HG03280 (cell line): ENCODE measurements around the gene TRMT2A.

Experiments used
- ATAC-seq: cut with Tn5 transposase; IDR thresholded peaks from one replicate; pipeline ENCODE4 v1.9.1; 2021; ENCODE audit warnings: mild to moderate bottlenecking, moderate library complexity; ENCODE audit not compliant: unreplicated experiment

TRMT2A gene

DNA sequence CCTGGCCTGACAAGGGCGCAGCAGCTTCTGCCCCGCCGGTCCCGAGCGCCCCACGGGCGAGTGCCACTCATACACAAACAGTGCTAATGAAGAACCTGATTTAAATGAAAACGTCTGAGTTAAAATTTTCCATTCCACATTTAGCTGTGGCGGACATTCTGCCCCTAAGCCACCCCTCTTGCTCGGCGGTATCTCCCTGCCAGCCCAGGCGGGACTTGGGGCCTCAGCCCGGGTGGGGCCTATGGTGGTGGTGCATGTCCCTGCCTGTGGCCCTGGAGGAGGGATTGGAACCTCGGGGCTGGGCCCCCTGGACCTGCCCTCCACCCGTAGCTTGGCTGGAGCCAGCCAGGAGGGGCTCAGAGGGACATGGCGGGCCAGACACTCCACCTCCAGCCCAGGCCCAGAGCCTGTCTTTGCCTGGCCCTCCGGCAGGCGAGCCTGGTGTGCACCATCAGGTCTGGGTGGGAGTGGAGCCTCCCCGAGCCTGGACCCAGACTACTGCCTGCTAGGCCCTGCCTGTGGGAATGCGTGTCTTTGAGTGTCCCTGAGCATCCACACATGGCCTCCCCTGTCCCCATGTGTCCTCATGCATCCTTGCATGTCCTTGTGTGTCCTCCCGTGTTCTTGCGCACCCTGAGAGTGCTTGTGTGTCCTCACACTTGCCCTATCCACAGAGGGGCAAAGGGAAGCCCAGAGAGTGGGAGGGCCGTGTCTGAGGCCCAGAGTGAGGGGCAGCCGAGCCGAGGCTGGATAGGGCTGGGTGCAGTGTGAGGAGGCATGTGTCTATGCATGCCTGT lies 19.0 kb upstream of the TRMT2A start:
- ATAC-seq = no peak

DNA sequence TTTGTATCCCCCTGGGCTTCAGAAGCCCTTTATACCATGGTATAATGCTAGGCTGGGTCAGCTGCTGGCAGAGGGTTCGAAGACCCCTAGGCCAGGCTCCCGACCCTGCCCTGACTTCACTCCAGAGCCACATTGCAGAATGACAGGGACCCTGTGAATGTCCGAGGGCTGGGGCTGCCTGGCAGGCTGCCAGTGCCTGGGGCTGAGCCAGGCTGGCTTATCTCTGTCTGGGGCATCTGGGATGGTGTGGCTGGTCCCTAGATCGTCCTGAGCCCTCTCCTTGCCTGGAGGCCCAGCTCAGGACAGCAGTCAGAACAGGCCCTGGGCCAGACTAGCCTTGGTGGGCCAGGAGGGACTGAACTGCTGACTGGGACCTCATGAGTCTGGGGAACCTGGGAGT lies 18.2 kb upstream of the TRMT2A start:
- ATAC-seq = no peak

DNA sequence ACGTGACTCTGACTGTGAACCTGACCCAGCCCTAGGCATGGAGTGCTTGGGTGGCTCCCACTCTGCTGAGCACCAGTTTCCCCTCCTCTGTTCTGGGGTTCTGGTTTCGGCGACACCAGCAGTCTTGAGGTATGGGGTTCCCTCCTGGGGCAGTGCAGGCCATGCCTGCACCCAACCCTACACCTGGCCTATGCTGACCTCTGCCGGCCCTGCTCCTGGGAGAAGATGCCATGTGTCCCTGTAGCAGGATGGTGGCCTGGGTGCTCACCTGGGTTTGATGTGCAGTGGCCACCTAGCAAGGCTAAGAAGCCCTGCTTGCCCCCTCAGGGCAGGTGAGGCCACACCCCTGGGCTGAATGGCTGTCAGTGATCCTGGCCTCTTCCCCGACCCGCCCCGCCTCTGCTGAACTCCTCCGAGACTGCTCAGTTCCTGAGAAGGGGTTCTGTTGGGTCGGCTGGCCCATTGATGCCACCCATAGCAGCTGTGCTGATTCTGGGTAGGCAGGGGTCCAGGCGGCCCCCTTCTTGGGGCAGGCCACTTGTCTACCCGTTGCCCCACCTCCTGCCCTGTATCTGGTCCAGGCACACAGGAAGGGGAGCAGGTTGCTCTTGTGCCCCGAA lies 17.0 kb upstream of the TRMT2A start:
- no peak for ATAC-seq

DNA sequence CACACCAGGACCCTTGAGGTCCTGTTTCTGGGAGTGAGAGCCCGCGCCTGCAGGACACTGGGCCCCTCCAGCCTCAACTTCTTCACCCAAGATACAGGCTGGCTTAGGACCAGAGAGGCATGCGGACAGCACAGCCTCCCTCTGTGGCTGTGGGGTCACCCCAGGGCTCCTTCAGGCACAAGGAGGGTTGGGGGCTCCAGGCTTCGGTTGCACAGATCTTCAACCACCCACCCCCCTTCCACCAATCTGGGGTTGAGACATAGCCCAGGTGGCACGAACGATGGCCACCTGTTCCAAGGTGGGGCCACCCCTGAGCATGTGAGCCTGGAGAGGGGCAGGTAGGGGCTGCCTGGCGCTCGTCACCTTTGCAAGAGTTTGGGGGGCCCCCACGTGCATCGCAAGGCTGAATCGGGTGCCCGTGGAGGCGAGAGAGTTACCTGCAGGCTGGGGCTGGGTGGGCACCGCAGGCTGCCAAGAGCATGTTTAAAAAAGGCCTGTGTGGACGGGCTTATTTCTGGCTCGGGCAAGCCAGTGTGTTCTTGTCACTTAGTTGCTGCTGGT lies 15.7 kb upstream of the TRMT2A start:
- no peak for ATAC-seq

DNA sequence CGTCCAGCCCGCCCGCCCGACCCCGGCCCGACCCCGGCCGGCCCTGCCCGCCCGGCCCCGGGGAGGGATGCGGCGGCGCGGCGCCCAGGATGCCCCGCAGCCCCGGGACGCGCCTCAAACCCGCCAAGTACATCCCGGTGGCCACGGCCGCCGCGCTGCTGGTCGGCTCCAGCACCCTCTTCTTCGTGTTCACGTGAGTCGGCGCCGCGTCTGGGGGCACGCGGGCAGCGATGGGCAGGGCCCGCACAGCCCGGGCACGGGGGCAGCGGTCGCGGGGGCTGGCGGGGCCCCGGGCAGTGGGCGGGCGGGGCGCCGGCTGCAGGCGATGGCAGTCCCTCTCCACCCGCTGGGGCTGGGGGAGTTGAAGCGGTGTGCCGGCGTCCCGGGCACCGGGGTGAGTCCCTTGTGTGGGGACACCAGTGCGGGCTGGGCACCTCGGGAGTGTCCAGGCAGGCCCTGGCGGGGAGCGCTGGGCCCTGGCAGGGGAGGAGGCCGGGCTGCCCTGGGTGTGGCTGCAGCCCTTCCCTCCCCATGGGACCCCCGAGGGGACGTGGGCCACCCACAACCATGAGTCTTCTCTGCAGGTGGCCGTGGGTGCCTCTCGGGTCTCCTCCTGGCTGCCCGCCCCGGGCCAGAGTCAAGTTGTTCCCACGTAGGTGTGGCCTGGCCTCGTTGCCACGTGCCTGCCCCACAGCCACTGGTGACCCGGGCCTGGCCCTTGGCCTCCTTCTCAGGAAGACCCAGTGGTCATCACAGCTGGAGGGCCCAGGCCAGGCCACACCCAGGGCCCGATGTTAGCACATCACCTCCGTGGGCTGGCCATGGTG lies 15.0 kb upstream of the TRMT2A start:
- peak; percentile 16 for ATAC-seq

DNA sequence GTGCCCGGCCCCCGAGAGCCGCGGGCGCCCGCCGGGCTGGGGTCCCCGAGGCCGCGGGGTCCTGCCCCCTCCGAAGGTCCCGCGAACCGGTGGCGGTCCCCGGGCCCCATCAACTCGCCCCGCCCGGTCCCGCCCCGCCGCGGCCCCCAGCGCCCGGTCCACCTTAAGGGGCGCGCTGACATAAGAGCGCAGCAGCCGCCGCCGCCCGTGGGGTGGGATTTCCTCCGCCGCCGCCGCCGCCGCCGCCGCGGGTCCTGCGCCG lies 14.5 kb upstream of the TRMT2A start, which contains the start of gene ZDHHC8:
Gene ZDHHC8 (plus strand): TSS at position 208 of the 262 bp plus-strand sequence. CDS start 144 bp downstream, outside the sequence.
- ATAC-seq = peak; percentile 49

DNA sequence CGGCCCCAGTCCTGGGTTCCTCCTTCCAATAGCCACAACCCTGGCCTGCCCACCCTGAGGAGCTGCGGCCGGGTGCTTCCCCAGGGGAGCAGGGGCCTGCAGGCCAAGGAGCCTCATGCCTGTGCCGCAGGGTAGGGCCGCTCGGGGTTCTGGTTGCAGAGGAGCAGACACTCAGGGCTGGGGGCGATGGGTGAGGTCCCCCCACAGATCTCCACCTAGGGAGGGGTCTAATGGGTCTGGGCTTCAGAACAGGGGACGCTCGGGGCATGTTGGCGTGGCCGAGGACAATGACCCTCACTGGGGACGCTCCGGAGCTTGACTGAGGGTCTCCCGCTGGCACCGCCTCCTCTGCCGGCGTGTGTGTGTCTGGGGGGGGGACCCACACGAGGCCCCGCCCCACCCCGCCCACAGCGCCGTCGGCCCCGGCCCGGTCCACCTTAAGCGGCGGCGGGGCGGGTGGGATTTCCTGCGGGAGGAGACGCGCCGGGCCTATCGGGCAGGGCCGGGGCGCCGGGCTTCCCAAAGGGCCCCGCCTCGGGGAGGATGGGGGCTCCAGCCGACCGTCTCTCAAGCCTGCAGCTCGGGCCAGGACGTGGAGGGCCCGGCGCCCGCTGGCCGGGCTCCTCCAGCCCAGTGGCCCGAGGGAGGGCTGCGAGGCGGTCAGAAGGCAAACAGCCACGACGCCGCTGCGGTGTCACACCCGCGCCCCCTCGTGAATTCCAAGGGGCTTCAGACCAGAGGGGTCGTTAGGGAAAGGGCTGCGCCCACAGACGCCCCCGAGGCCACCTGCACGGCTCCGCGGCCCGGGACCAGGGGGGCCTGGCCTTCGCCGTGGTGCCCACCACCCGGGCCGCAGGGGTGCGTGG lies 13.9 kb upstream of the TRMT2A start:
- ATAC-seq = peak; percentile 47

DNA sequence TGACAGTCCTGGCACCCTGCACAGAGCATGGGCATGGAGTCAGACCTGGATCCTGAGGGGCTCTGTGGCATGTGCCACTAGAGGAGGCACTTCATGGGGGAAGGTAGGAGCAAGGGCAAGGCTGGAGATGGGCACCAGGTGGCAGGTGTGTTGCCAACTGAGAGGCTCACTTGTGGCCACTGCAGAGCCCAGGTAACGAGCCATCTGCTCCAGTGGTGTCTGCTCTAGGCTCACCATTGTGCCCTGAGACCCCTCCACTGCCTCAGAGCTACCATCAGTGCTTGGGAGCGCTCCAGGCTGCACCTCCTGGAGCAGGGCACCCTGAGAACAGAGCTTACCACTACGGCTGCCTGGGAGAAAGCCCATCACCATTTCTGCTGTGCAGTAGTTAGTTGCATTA lies 13.3 kb upstream of the TRMT2A start:
- ATAC-seq = no peak

DNA sequence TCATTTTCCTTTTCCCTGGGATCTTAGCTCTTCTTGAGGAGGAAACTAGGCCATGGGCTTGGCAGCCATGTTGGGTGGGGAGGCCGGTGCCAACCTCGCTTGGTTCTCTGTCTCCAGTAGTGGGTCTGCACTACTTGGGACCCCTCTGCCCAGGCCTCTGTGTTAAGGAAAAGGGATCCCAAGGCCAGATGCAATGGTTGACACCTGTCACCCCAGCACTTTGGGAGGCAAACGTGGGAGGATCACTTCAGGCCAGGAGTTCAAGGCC lies 12.7 kb upstream of the TRMT2A start:
- ATAC-seq = no peak

DNA sequence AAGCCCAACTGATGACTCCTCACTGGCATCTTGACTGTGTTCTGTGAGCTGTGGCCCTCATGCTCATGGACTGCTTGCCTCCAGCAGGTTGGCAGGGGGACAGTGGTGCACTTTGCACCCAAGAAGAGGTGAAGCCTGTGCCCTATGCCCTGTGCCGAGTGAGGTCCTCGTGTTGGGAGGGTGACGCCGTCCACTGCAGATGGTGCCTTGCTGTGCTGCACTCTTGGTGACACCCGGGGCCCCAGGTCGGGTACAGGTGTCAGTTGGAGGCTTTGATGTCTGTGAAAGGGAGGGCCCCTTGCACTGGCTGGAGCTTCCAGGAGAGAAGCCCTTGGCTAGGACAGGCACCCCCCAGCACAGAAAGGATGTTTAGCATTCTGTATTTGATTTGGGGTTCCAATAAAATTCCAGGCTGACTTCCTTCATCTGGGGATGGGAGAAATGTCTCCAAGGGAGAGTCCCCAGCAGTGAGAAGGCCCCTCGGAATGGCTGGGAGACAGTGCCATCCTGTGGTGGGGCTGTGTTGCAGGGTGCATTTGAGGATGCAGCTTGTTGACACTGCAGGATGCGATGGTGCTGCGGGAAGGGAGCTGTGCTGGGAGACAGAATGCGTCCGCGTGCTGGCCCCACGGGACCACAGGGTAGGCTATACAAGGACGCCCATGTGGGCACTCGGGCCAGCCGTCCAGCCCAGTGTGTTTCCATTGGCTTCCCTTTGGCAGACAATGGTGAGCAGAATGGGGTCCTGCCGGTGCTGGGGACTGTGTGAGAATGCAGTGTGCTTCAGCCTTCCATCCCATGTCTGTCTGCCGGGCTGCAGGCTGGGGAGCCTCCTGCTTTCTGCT lies 12.1 kb upstream of the TRMT2A start:
- no peak for ATAC-seq

DNA sequence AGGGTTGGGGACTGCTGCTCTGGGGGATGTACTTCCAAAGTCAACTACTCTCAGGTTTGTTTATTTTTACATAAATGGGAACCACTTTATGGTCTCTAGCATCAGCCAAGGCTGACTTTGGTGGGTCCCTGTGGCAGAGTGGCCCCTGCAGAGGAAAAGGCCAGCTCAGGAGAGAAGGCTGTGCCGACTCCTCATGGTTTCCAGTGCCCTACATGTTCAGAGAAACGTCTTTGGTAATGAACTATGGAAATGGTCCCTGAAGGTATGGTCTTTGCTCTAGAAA lies 11.5 kb upstream of the TRMT2A start:
- no peak for ATAC-seq

DNA sequence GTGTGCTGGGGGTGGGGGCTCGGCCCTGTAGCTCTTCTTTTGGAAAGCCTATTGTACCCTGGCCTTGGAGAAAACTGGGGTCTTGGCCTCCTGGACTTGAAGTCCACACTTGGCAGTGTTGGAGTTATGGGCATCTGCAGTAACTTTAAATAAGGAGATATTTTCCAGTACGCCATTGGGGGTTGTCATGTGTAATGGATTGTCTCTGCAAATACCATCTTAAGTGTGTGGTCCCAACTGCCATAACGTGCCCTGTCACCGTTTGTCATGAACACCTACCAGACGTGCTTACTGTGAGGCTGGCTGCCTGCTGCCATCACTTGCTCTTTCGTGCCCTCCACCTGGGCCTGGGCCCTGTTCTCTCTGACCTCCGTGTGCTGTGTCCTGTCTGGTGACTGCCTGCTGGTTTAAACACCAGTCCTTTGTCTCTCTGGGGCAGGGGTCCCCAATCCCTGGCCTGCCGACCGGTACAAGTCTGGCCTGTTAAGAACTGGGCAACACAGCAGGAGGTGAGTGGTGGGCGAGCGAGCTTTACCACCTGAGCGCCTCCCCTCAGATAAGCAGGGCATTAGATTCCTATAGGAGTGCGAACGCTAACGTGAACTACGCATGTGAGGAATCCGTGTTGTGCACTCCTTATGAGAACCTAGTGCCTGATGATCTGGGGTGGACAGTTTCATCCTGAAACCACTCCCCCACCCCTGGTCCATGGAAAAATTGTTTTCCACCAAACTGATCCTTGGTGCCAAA lies 11.0 kb upstream of the TRMT2A start:
- ATAC-seq = no peak

DNA sequence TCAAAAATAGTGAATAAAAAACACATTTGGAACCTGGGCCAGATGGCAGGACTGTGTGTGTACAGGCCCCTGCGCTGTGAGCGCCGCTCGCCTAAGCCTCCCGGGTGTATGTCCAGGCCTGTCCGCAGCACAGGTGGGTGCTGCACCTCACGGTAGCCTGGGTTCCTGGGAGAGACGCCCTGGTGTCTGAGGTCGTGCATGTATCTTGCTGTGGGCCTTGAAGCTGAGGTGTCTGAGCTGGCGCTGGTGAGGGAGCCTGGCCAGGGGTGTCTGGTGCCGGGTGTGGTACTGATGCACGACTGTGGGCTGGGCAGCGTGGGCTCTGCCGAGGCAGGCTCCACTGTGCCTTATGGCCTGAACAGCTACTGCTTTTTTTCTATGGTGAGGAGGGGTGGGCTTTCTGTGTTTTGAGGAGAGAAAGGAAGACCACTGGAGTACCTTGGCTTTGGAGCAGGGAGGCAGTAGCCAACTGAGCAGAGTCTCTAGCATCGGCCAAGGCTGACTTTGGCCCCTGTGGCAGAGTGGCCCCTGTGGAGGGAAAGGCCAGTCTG lies 10.4 kb upstream of the TRMT2A start:
- no peak for ATAC-seq

DNA sequence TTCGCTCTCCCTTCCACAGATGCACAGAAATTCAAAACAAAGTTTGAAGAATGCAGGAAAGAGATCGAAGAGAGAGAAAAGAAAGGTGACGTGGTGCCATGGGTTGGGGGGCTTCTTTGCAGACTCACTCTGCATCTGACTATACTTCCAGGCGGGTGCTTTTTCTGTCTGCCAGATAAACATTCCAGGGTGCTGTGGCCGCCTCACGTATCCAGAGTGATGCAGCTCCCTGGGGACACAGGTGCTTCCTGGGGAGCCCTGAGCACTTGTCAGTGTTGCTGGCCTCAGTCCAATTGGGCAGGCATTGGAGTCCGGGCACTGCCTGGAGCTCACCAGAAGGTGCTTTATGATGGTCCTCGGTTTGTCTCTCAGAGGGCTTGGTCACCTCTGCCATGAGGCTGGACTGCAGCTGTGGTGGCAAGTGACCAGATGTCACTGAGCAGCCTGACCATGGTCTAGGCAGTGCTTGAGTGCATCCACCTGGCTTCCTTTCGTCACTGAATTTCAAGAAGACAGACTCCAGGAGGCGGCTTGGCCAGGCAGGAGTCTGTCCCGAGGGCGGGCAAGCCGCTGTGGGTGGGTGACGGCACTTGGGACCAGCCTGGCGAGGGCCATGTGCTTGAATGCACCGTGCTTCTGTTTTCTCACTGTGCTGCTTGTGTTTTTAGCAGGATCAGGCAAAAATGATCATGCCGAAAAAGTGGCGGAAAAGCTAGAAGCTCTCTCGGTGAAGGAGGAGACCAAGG lies 9.4 kb upstream of the TRMT2A start:
- no peak for ATAC-seq

DNA sequence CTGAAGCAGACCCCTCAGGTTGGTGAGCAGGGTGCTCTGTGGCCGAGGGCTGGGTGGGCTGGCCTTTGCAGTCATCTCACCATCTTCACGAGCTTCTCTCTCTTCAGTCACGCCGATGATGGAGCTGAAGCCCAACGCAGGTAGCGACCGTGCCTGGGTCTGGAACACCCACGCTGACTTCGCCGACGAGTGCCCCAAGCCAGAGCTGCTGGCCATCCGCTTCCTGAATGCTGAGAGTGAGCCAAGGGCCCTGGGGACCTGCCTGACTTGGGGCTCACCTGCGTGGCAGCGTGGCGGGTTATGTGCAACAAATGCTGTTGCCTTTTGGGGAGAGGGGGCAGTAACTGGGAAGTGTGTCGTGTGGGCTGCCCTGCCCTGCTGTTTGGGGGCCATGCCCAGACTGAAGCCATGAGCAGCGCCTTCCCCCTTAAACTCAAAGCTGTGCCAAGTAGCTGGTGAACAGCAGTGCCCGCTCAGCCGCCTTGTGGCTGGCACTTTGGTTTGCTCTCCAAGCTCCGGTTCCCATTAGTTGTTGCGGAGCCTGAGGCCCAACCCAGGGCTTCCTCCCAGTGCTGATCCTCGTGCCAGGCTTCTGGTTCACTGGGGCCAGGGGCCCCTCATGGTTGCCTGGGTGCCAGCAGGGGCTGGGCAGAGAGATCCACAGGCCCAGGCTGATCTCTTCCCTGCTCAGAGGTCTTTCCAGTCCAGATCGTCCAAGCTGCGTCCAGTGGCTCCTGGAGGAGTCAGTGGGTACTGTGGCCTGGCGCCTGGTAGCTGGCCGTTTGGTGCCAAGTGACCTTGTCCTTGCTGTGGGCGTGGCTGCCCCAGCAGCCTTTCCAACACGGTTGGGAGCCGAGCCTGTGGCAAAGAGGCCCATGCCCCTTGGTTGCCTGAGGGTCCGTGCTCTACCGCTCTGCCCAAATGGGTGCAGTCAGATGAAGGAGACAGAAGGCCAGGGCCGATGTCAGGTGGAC lies 8.5 kb upstream of the TRMT2A start:
- no peak for ATAC-seq

DNA sequence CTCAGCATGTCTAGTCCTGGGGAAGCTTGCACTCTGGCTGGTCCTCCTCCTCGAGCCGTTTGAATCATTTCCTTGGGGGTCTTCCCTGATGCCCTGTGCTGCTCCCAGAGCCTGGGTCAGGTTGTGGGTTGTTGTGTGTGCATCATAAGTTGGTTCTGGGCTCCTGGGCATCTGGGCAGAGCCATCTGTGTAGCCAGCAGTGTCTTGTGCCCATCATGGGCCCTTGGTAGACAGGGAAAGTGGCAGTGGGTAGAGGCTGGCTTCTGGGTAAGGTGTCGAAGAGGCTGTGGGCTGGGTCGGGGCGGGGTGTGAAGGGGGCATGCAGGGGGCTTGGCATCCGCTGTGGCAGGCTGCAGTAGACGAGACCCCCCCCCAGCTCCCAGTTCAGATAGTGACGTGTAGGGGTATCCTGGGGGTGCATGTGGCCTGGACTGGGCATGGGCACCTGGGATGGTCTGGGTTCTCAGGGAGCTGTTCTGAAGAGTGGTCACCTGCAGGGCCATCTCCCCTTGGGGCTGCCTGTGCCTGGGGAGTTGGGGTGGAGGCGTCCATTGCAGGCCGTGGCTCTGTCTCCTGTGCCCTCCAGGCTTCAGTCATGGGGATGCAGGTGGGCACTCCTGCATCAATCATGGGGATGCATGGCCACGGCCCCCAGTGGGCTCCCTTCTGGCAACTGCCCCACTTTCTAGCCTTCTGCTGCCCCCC lies 7.2 kb upstream of the TRMT2A start:
- no peak for ATAC-seq
